ENCODE results near the gene TUBGCP6. TPM values are rescaled to one million over a fixed set of nuclear protein-coding genes. Genes with fewer than 3 reads are reported as not detected.

Gene TUBGCP6
- total and polyA plus RNA-seq, 10 of the 15 experiments (the other 5 are each of a cell fraction or from before 2014, with no cell fraction given) = 0.74 to 41.4 (median 19.4) TPM

DNA sequence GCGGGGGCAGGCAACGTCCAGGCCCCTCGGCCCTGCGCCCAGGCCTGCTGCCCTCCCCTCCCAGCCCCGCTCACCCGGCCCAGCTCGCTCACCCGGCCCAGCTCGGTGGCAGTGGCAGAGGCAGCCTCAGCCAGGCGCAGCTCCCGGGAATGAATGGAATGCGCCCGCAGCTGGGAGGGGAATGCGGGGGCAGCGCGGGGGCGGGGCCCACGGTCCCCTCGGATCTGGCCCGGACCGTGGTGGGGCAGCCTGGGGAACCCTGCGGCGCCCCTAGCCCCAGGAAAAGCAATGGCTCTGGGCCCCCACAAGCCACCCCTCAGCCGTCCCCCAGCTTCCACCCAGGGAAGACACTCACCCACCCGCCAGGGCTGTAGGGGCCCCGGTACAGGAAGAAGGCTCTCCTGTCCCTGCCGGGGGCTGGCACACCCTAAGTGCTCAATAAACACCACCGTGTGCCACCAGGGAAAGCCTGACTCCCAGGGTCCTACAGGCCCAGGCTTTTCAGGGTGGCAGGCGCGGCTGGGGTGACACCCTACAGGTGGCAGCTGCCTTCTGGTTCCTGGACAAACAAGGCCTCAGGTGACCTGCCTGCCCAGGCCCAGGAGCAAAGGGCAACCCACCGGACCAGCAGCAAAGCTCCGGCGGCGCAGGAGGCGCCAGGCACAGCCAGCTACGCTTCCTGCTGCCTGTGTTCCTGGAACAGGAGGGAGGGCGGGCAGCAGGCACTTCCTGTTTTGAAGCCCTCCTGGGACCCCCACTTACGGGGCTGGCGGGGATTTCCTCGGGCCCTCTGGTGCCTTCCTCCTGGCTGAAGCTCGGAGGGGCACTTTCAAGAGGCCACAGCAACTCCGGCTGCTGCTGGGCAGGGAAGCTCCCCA lies 48.9 kb upstream of the TUBGCP6 start:
- in situ Hi-C loops (cut with MboI) = no loop called here
- peak overlapping the region; percentile 34; the same call in 1 of the 2 replicates for H3K9ac ChIP-seq (ENCODE audit: control insufficient read depth, insufficient read depth, low read length)
- peak overlapping the region; percentile 19; the same call in 1 of the 2 replicates for H3K4me3 ChIP-seq
- peaks cover 10 to 29% of the 10 kb centered on the region in 2 experiments; a peak in 3 of 4 replicates for H3K36me3 ChIP-seq (ENCODE audit: control insufficient read depth in 2 of 2, insufficient read depth in 2 of 2, low read length in 1 of 2)
- no peaks in the 10 kb centered on the region; the same call in none of the 2 replicates for H4K20me1 ChIP-seq (ENCODE audit: control insufficient read depth, insufficient read depth)
- intact Hi-C loops (cut with micrococcal nuclease; ENCODE audit: unreplicated experiment) = no loop called here
- TF ChIP-seq SPI1 (IDR thresholded peaks at IDR 0.05; ENCODE audit: borderline replicate concordance, insufficient read depth, low read depth, low read length) (peak; percentile 80; the same call in 1 of the 2 replicates), MEF2B (IDR thresholded peaks at IDR 0.05; ENCODE audit: partially characterized antibody, poor library complexity, severe bottlenecking) (peak; percentile 38), POLR2A (IDR thresholded peaks at IDR 0.05; ENCODE audit: low read depth, low read length) (peak; percentile 32; the same call in 1 of the 2 replicates), RB1 (IDR thresholded peaks at IDR 0.05; ENCODE audit: borderline replicate concordance) (no peak), NFIC (IDR thresholded peaks at IDR 0.05; ENCODE audit: low read depth, low read length) (no peak), GATAD2B (conservative IDR thresholded peaks at IDR 0.05; ENCODE audit: low read depth) (peak; percentile 48; the same call in 1 of the 2 replicates)
- DNase-seq (ENCODE audit: low read depth, low spot score) = no peak
- FAIRE-seq = no peak
- peak overlapping the region; percentile 70; the same call in 1 of the 2 replicates for H3K27ac ChIP-seq (ENCODE audit: control insufficient read depth, insufficient read depth)
- ChIA-PET CTCF (interaction anchor here (0.6 to 2.5 kb wide), 7 partner anchors 9 to 176 kb away, joined by 3 to 12 read pairs (median 4); no protein-coding TSS in a partner anchor), SMC1A (ENCODE audit: uncharacterized antibody, unreplicated experiment) (interaction anchor here (2.9 kb wide), 1 partner anchor 11 kb away, joined by 21 read pairs; no protein-coding TSS in a partner anchor), RAD21 (ENCODE audit: unreplicated experiment) (interaction anchor here (1.4 to 2.8 kb wide), 3 partner anchors 9 to 17 kb away, joined by 4 to 10 read pairs (median 5); no protein-coding TSS in a partner anchor), POLR2A (interaction anchor here (0.9 to 3.7 kb wide), 4 partner anchors 8 to 33 kb away, joined by 3 to 22 read pairs (median 3); partner anchors contain the start of gene DENND6B)
- H3K9me3 ChIP-seq (replicated peaks; ENCODE audit: control insufficient read depth, insufficient read depth, low read length) = no peaks in the 10 kb centered on the region
- no peak overlapping the region for H2AFZ ChIP-seq (ENCODE audit: control insufficient read depth, low read depth, low read length)
- ATAC-seq = peak; percentile 33
- WGBS (ENCODE audit: insufficient coverage, insufficient replicate concordance, low lambda C conversion rate, missing lambda C conversion rate) = 31% methylated on average over 18 of the region's 42 CpGs
- no peaks in the 10 kb centered on the region for H3K27me3 ChIP-seq (replicated peaks in 1 of 2; ENCODE audit: control insufficient read depth in 2 of 2, insufficient read depth in 2 of 2, low read length in 1 of 2)
- no TSS peak for BruUV-seq (replicated peaks)
- peaks cover 58% of the 10 kb centered on the region for H3K79me2 ChIP-seq (ENCODE audit: control insufficient read depth, insufficient read depth, low read length)
- peak overlapping the region; percentile 40 for H3K4me2 ChIP-seq (ENCODE audit: control insufficient read depth, insufficient read depth)
- peaks cover 27% of the 10 kb centered on the region for H3K4me1 ChIP-seq (ENCODE audit: control insufficient read depth, insufficient read depth, low read length)
